GM12801 (cell line): ENCODE measurements around the gene BPIFA1.

Experiments
- TF ChIP-seq, protein P1 (sequence below): IDR thresholded peaks from one replicate; pipeline ENCODE4 v1.5.1; 2011; ENCODE audit warnings: control low read depth; ENCODE audit not compliant: insufficient read length; ENCODE audit errors: extremely low read depth

BPIFA1 gene

DNA sequence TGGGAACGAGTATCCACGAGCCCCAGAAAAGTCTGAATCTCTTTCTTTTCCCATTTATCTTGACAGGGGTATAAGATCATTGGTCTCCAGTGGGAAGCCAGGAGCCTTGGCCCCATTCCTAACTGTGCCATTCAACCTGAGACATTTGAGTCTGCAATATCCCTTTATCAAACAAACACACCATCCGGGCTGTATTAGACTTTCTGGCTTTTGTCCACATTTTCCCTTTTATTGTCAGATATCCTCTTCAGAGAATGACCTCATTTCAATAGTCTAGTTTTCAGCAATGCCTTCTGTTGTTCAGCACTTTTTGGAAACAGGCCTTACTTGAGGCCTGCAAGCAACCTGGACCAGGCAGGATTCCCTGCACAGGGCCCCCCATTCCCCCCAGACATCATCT is 15.7 kb downstream of the BPIFA1 start:
- TF ChIP-seq, protein P1, sequence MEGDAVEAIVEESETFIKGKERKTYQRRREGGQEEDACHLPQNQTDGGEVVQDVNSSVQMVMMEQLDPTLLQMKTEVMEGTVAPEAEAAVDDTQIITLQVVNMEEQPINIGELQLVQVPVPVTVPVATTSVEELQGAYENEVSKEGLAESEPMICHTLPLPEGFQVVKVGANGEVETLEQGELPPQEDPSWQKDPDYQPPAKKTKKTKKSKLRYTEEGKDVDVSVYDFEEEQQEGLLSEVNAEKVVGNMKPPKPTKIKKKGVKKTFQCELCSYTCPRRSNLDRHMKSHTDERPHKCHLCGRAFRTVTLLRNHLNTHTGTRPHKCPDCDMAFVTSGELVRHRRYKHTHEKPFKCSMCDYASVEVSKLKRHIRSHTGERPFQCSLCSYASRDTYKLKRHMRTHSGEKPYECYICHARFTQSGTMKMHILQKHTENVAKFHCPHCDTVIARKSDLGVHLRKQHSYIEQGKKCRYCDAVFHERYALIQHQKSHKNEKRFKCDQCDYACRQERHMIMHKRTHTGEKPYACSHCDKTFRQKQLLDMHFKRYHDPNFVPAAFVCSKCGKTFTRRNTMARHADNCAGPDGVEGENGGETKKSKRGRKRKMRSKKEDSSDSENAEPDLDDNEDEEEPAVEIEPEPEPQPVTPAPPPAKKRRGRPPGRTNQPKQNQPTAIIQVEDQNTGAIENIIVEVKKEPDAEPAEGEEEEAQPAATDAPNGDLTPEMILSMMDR = no peak

DNA sequence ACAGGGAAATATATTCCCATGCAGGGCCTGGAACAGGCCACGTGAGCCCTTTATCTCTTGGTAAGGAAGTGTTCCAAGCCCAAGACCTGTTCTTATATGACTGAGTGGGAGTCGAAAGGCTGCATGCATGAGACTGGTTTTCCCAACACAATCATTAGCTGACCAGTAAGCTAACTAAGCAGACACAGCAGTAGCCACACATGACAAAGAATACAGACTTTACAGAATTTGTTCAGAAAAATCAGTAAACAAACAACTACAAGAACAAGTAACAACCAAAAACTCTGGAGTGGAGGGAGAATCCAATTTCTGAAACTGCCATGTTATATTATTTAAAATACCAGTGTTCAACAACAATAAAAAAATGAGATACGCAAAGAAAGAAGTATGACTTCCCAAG is 16.7 kb downstream of the BPIFA1 start:
- TF ChIP-seq, protein P1 = no peak

DNA sequence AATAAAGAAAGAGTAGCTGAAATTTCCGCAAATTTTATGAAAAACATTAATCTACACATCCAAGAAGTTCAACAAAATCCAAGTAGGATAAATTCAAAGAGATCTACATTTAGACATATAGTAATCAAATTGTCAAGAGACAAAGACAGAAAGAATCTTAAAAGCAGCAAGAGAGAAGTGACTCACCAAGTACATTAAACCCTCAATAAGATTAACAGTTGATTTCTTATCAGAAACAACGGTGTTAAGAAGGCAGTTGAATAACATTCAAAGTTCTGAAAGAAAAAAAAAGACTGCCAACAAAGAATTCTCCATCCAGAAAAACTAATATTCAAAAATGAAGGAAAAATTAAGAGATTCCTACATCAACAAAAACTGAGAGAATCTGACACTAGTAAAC is 19.2 kb downstream of the BPIFA1 start:
- TF ChIP-seq, protein P1 = no peak

GRCh38 chr20:33257237-33257636 is 21.4 kb downstream of the BPIFA1 start:
- TF ChIP-seq, protein P1 = no peak

DNA sequence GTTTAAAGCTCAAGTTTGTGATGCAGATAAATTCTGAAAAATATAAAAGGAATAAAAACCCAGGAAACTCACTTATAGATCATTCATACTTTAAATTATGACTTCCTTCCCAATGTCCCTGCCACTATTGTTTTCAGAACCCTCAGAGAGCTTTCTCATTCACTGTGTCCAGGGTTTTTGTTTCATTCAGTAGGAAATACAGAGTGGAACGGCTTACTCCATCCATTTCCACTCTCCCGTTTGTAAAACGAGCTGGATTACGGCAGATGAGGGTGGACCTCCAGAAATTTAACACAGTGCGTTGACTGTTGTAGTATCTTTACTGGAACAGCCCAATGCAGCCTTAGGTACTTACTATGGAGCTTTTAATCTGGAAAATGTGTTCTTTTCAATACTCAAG is 23.6 kb downstream of the BPIFA1 start:
- TF ChIP-seq, protein P1 = no peak

DNA sequence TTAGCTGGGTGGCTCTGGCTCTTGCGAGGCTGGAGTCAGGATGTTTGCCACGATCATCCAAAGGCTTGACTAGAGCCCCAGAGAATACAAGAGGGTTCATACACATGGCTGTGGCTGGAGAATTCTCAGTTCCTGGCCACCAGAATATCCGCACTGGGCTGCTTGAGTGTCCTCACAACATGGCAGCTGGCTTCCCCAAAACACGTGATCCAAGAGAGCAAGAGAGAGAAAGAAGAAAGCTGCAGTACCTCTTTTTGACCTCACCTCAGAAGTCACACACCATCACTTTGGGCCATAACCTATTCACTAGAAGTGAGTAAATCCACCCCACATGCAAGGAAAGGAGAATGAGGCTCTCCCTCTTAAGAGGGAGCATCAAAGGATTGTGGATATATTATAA is 25.7 kb downstream of the BPIFA1 start:
- TF ChIP-seq, protein P1 = no peak

GRCh38 chr20:33262658-33263065 is 26.9 kb downstream of the BPIFA1 start:
- TF ChIP-seq, protein P1 = no peak

- TF ChIP-seq, protein P1 = no peak
These were observed 28.0 kb downstream of the BPIFA1 start for GRCh38 chr20:33263784-33264183.
